ENCODE measurements around the gene C19orf38. TPM values are rescaled to one million over a fixed set of nuclear protein-coding genes. Genes with fewer than 3 reads are reported as not detected.
A peak's percentile ranks its signal among the peaks of the same experiment; 100 is the strongest.
"Not testable (repeated sequence)": the region's sequence is repeated elsewhere in the genome, so short reads cannot be mapped to it uniquely, and the experiment has no call there.

The C19orf38 gene
- total RNA-seq, 1 experiment from 2014 or later = 0.61 TPM

DNA sequence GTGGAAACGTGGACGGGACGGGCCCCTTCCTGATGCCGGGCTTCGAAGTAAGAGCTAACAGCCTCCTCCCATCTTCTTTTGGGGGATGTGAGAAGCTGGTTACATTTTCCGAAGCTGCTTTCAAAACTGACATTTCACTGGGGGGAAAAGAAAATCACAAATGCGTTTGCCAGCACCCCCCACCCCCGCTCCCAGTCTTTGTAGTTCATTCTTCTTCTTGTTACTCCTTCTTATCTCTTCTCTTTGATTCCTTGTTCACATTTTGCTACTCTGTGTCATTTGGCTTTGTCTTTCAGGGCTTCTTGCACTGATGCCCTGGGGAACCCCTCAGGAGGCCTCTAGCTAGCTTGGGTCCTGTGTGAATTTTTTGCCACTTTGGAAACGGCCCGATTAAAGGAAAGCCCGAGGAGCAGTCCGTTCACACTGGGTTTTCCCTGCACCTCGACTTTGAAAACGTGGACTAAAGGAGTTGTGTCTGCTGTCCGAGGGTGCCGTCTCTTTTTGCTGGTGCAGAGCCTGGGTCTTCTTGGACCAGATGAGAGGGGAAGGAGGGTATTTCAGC, 24.4 kb downstream of the C19orf38 start:
- TF ChIP-seq, protein P1, sequence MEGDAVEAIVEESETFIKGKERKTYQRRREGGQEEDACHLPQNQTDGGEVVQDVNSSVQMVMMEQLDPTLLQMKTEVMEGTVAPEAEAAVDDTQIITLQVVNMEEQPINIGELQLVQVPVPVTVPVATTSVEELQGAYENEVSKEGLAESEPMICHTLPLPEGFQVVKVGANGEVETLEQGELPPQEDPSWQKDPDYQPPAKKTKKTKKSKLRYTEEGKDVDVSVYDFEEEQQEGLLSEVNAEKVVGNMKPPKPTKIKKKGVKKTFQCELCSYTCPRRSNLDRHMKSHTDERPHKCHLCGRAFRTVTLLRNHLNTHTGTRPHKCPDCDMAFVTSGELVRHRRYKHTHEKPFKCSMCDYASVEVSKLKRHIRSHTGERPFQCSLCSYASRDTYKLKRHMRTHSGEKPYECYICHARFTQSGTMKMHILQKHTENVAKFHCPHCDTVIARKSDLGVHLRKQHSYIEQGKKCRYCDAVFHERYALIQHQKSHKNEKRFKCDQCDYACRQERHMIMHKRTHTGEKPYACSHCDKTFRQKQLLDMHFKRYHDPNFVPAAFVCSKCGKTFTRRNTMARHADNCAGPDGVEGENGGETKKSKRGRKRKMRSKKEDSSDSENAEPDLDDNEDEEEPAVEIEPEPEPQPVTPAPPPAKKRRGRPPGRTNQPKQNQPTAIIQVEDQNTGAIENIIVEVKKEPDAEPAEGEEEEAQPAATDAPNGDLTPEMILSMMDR (IDR thresholded peaks at IDR 0.05; ENCODE audit: insufficient read depth in 1 of 2, low read depth in 1 of 2, low read length in 1 of 2, severe bottlenecking in 1 of 2, unreplicated experiment in 1 of 2) = no peak
- Histone ChIP-seq H3K27me3 (replicated peaks; ENCODE audit: control insufficient read depth, insufficient read depth, low read length) (no peaks in the 10 kb centered on the region), H3K36me3 (ENCODE audit: control insufficient read depth, insufficient read depth, low read length) (no peaks in the 10 kb centered on the region), H3K4me3 (ENCODE audit: low read depth, low read length) (peak overlapping the region; percentile 70), H3K4me1 (peaks cover 22% of the 10 kb centered on the region), H3K9me3 (no peaks in the 10 kb centered on the region)
- DNase-seq = no peak
- TSS peak; percentile 39 for BruUV-seq (replicated peaks)
- H3K4me3 Mint-ChIP-seq (ENCODE audit: unreplicated experiment) = peak overlapping the region; percentile 92
- ChIA-PET POLR2A (interaction anchor here (0.6 to 1.4 kb wide), 2 partner anchors 37 to 89 kb away, joined by 3 read pairs; partner anchors contain the start of gene TMED1), CTCF (interaction anchor here (0.7 to 1.4 kb wide), 5 partner anchors 15 to 758 kb away, joined by 3 to 4 read pairs (median 3); no protein-coding TSS in a partner anchor)
- H3K36me3 Mint-ChIP-seq (ENCODE audit: insufficient read depth, unreplicated experiment) = peaks cover 27% of the 10 kb centered on the region
- H3K9me3 Mint-ChIP-seq (ENCODE audit: unreplicated experiment) = no peaks in the 10 kb centered on the region
- no peaks in the 10 kb centered on the region for H3K27me3 Mint-ChIP-seq (ENCODE audit: insufficient read depth, unreplicated experiment)
- intact Hi-C loops (cut with micrococcal nuclease; ENCODE audit: unreplicated experiment) = no loop called here
- peak overlapping the region; percentile 88 for H3K27ac Mint-ChIP-seq (ENCODE audit: unreplicated experiment)
- H3K4me1 Mint-ChIP-seq (ENCODE audit: low read depth, unreplicated experiment) = no peaks in the 10 kb centered on the region

DNA sequence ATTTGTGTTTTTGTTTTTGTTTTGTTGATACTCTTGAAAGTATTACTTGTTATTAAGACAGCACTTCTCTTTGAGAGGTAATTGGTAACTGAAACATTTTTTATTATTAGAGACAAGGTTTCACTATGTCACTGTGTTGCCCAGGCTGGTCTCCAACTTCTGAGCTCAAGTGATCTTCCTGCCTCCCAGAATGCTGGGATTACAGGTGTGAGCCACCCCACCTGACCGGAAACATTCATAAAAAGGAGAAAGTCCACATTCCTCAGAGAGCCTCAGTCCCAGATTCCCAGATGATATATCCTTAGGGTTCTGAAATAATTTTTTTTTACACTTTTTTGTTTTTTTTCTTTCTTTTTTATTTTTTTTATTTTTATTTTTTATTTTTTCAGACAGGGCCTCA, 25.8 kb downstream of the C19orf38 start:
- BruUV-seq (replicated peaks) = TSS peak; percentile 17
- Histone ChIP-seq H3K36me3 (ENCODE audit: control insufficient read depth, insufficient read depth, low read length) (peaks cover 1% of the 10 kb centered on the region; the same call in 1 of the 2 replicates), H3K27me3 (replicated peaks; ENCODE audit: control insufficient read depth, insufficient read depth, low read length) (no peaks in the 10 kb centered on the region), H3K4me1 (peaks cover 22% of the 10 kb centered on the region), H3K9me3 (no peaks in the 10 kb centered on the region), H3K4me3 (ENCODE audit: low read depth, low read length) (no peak overlapping the region)
- CTCF ChIA-PET = interaction anchor here (0.6 kb wide), 1 partner anchor 246 kb away, joined by 4 read pairs; no protein-coding TSS in a partner anchor
- Mint-ChIP-seq H3K36me3 (ENCODE audit: insufficient read depth, unreplicated experiment) (peaks cover 30% of the 10 kb centered on the region), H3K4me1 (ENCODE audit: low read depth, unreplicated experiment) (peaks cover 2% of the 10 kb centered on the region), H3K9me3 (ENCODE audit: unreplicated experiment) (no peaks in the 10 kb centered on the region), H3K27ac (ENCODE audit: unreplicated experiment) (peak overlapping the region; percentile 45), H3K27me3 (ENCODE audit: insufficient read depth, unreplicated experiment) (no peaks in the 10 kb centered on the region), H3K4me3 (ENCODE audit: unreplicated experiment) (no peak overlapping the region)
- DNase-seq = no peak
- POLR2A ChIA-PET = no interaction called here
- TF ChIP-seq, protein P1 (IDR thresholded peaks at IDR 0.05; ENCODE audit: insufficient read depth in 1 of 2, low read depth in 1 of 2, low read length in 1 of 2, severe bottlenecking in 1 of 2, unreplicated experiment in 1 of 2) = no peak
- intact Hi-C loops (cut with micrococcal nuclease; ENCODE audit: unreplicated experiment) = no loop called here

DNA sequence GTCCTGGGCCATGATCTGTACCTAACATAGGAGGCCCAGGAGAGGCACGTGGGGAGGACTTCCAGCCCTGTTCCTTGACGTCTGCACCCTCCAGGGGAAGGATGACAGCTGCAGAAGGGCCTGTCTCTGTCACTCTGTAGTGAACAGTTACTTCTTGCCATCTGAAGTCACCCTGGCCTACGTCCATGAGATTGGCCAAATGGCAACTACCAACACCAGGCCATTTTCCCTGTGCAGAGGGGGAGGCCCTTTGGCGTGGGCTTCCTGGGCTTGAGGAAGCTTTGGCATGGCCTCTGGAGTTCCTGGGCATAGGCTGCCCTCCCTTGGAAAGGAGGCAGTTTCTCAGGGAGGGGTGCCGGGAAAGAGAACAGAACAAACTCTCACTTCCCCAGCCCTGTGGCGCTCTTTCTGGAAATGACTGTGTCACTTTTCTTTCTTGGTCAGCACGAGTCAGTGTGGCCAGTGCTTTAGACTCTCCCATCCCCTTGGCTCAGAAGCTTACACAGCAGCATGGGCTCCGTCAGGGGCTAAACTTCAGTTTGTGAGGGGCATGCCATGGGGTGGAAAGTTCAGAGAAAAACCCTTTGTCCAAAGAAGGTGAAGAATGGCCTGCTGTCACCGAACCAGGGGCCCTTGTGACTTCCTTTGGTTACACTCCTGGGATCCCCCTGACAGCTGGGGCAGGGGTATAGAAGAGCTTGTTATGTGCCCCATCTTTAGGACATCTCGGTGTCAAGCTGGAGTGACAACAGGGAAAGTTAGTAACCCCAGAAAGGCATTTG, 28.4 kb downstream of the C19orf38 start:
- H3K4me1 Mint-ChIP-seq (ENCODE audit: low read depth, unreplicated experiment) = peaks cover 13% of the 10 kb centered on the region
- no peaks in the 10 kb centered on the region for H3K27me3 Mint-ChIP-seq (ENCODE audit: insufficient read depth, unreplicated experiment)
- peaks cover 40% of the 10 kb centered on the region for H3K36me3 Mint-ChIP-seq (ENCODE audit: insufficient read depth, unreplicated experiment)
- no peaks in the 10 kb centered on the region for H3K9me3 Mint-ChIP-seq (ENCODE audit: unreplicated experiment)
- no peaks in the 10 kb centered on the region for H3K9me3 ChIP-seq
- DNase-seq = no peak
- peaks cover 1% of the 10 kb centered on the region; the same call in 1 of the 2 replicates for H3K36me3 ChIP-seq (ENCODE audit: control insufficient read depth, insufficient read depth, low read length)
- TF ChIP-seq, protein P1 (IDR thresholded peaks at IDR 0.05; ENCODE audit: insufficient read depth in 1 of 2, low read depth in 1 of 2, low read length in 1 of 2, severe bottlenecking in 1 of 2, unreplicated experiment in 1 of 2) = no peak
- intact Hi-C loops (cut with micrococcal nuclease; ENCODE audit: unreplicated experiment) = no loop called here
- no peak overlapping the region for H3K4me3 Mint-ChIP-seq (ENCODE audit: unreplicated experiment)
- no peaks in the 10 kb centered on the region for H3K27me3 ChIP-seq (replicated peaks; ENCODE audit: control insufficient read depth, insufficient read depth, low read length)
- CTCF ChIA-PET = interaction anchor here (0.6 to 1.3 kb wide), 2 partner anchors 13 to 80 kb away, joined by 3 to 5 read pairs; no protein-coding TSS in a partner anchor
- BruUV-seq (replicated peaks) = no TSS peak
- peaks cover 28% of the 10 kb centered on the region for H3K4me1 ChIP-seq
- H3K27ac Mint-ChIP-seq (ENCODE audit: unreplicated experiment) = no peak overlapping the region
- H3K4me3 ChIP-seq (ENCODE audit: low read depth, low read length) = no peak overlapping the region
- POLR2A ChIA-PET = no interaction called here

DNA sequence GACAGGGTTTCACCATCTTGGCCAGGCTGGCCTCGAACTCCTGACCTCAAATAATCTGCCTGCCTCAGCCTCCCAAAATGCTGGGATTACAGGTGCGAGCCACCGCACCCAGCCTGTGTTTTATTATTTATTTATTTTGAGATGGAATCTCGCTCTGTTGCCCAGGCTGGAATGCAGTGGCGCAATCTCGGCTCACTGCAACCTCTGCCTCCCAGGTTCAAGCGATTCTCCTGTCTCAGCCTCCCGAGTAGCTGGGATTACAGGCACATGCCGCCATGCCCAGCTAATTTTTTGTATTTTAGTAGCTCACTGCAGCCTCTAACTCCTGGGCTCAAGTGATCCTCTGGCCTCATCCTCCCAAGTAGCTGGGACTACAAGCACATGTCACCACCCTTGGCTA, 29.4 kb downstream of the C19orf38 start:
- CTCF ChIA-PET = interaction anchor here (1.3 kb wide), 1 partner anchor 14 kb away, joined by 3 read pairs; no protein-coding TSS in a partner anchor
- Mint-ChIP-seq H3K27ac (ENCODE audit: unreplicated experiment) (peak overlapping the region; percentile 99), H3K4me1 (ENCODE audit: low read depth, unreplicated experiment) (peaks cover 13% of the 10 kb centered on the region), H3K36me3 (ENCODE audit: insufficient read depth, unreplicated experiment) (peaks cover 39% of the 10 kb centered on the region)
- intact Hi-C loops (cut with micrococcal nuclease; ENCODE audit: unreplicated experiment); H3K9me3 ChIP-seq; H3K4me3 ChIP-seq (ENCODE audit: low read depth, low read length); H3K27me3 ChIP-seq (replicated peaks; ENCODE audit: control insufficient read depth, insufficient read depth, low read length); H3K36me3 ChIP-seq (ENCODE audit: control insufficient read depth, insufficient read depth, low read length); H3K9me3 Mint-ChIP-seq (ENCODE audit: unreplicated experiment); H3K27me3 Mint-ChIP-seq (ENCODE audit: insufficient read depth, unreplicated experiment); DNase-seq; POLR2A ChIA-PET; BruUV-seq (replicated peaks); H3K4me3 Mint-ChIP-seq (ENCODE audit: unreplicated experiment): not testable (repeated sequence)
- peaks cover 31% of the 10 kb centered on the region for H3K4me1 ChIP-seq
